Skin of body (tissue), 2 donors: ENCODE measurements around the gene CALD1. TPM values are rescaled to one million over a fixed set of nuclear protein-coding genes. Genes with fewer than 3 reads are reported as not detected.

Source experiments
- DNase-seq: peaks from one replicate; lab custom pipeline; 2025; lab: John Stamatoyannopoulos, UW
- total RNA-seq: library from RNA; depleted of rRNA; stranded (reverse); fragments of >200 nt; gene quantifications from one replicate; pipeline ENCODE4 v1.2.3, GENCODE V29; 2014

CALD1 gene
- total RNA-seq, 1 donor from 2014 or later: 196 TPM

- DNase-seq: no peak
Observed at GRCh38 chr7:134785842-134786241, 6.4 kb downstream of the CALD1 start.

DNA sequence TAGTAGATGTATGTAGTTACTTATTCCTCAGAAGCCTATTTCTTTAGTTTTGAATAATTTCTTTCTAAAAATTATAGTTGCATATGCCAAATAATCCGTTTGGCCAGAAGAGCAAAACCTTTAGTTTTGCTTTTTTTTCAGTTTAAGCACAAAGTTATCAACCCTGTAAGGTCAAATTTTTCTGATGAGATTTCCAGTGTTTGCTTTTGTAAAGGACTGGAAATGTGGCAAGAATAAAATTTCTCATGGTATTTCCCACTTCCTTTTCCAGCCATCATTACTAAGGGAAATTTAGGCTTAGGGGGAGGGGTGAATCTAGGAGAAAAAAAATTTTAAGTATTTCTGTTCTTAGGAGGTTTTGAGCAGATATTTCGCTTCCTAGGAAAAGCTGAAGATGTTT, 7.6 kb downstream of the CALD1 start:
- DNase-seq: no peak

- no peak for DNase-seq
Observed at GRCh38 chr7:134787720-134788119, 8.3 kb downstream of the CALD1 start.

DNA sequence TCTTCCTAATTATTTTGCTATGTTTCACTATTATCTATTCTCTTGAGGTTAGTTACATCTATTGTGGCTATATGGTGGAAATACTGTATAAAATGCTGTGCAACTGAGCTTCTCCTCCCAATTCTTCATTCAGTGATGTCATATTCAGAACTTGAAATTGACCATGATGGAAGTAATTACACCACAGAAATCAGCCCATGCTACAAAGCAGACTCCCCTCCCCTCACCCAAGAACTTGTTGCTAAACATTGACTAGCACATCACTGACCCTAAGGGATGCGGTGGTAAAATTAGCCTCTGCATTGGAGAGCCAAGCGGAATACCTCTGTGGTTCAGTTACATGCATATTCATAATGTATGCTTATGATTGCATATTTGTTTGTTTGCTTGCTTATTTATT, 8.8 kb downstream of the CALD1 start:
- no peak for DNase-seq

- DNase-seq: peak; percentile 12
Observed at GRCh38 chr7:134789967-134790685, 10.7 kb downstream of the CALD1 start.

DNA sequence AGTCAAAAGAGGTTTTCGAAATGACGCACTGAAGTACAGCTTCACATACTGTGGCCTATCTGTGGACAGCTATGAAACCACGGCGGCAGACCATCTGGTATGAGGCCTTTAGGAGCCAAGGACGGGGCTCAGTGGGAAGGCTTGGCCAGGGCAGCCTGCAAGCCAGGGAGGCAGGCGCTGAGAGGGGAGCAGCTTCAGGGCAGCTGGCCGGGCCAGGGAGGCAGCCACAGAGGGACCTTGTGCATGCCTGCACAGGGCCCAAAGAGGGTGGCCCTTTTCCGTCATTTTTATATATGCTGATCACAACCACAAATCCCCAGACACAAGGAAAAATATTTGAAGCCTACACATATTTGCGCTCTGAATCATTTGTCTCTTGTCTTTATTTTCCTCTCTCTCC, 13.5 kb downstream of the CALD1 start:
- DNase-seq: peak; percentile 18

DNA sequence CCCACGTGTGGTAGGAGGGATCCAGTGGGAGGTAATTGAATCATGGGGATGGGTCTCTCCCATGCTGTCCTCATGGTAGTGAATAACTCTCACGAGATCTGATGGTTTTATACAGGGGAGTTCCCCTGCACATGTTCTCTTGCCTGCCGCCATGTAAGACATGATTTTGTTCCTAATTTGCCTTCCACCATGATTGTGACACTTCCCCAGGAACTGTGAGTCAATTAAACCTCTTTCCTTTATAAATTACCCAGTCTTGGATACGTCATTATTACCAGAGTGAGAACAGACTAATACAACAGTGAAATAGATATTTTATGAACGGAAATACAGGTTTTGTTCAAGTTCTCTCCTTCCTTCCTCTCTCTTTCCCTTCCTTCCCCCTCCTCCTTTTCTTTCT, 15.8 kb downstream of the CALD1 start:
- DNase-seq: no peak

DNA sequence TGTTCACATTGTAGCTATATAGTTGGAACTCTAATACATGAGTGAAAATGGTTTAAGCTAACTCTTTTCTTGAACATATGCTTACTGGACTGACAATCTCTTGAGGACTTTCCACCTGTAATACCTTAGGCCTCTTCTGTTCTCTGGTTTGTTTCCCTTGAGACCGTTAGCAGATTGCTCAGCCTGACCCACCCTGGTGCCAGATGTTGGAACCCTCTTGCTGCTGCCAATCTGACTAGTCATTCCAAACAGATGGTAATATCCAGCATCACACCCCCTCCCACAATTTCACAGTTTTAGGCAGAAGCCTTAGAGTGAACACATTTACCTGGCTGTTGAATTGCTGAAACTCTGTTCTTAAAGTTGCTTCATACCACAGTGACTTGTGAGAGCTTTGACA, 18.7 kb downstream of the CALD1 start:
- DNase-seq: no peak

DNA sequence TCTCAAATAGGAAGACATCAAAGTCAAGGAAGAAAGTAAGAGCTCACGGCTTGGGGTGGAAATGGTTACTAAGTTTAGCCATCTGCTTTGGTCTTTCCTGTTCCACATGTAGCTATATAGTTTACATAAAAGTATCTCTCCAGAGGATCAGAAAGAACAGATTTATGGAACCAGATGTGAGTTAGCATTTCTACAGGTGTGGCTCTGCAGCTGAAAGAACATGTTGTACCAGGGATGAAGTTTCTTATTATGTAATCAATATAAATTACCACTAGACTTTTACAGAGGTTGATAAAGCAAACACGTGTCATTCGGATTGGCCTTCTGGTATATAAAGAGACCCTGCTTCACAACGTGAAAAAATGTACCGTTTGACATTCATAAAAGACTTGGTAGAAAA, 19.9 kb downstream of the CALD1 start:
- no peak for DNase-seq

- DNase-seq: no peak
Observed at GRCh38 chr7:134802762-134803161, 23.3 kb downstream of the CALD1 start.

- DNase-seq: no peak
Observed at GRCh38 chr7:134804351-134804750, 24.9 kb downstream of the CALD1 start.

DNA sequence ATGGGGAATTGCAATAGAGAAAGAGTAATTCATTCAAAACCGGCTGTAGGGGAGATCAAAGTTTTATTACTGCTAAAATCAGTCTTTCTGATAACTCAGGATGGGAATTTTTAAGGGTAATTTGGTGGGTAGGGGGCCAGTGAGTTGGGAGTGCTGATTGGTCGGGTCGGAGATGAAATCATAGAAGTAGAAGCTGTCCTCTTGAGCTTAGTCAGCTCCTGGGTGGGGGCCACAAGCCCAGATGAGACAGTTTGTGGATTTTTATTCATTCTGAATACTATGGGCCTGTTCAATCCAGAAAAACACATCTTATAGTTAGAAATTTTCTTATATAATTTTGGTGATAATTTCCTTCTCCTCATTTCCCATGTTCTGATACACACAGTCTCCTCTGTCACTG, 25.4 kb downstream of the CALD1 start:
- no peak for DNase-seq

- no peak for DNase-seq
Observed at GRCh38 chr7:134806197-134806596, 26.8 kb downstream of the CALD1 start.

GRCh38 chr7:134809616-134810015, 30.2 kb downstream of the CALD1 start:
- DNase-seq: no peak

GRCh38 chr7:134811765-134812164, 32.3 kb downstream of the CALD1 start:
- peak; percentile 67 for DNase-seq

DNA sequence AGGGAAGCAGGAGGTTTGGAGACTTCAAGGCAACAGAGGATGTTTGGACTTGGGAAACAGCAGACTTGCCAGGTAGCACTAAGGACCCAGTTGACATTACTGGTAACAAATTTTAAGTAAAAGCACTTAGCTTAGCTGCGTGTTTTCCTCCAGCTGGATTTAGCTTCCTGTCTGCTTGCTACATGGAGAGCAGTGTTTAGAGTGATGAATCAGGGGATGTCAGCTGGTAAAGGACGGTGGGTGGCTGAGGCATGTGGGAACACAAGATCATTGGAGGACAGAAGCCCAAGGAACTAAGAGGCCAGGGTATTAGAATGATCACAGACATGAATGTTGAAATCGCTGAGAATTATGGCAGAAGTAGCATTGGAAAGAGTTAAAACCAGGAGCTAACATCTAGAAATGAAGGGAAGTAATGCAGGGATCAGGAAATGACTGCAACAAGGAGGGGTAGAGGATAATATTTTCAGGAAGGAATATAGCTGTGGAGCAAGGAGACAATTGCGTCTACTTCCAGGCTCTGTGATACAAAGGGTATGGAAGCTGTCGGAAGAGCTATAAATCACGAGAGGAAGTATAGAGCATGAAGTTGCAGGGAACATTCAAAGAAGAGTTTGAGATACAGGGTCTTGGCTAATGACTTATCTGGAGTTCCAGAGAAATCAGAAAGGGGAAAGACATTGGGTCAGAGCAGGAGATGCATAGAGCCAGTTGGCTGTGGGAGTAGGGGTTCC, 34.4 kb downstream of the CALD1 start:
- peak; percentile 8 for DNase-seq

- no peak for DNase-seq
Observed at GRCh38 chr7:134814730-134815364, 35.4 kb downstream of the CALD1 start.

DNA sequence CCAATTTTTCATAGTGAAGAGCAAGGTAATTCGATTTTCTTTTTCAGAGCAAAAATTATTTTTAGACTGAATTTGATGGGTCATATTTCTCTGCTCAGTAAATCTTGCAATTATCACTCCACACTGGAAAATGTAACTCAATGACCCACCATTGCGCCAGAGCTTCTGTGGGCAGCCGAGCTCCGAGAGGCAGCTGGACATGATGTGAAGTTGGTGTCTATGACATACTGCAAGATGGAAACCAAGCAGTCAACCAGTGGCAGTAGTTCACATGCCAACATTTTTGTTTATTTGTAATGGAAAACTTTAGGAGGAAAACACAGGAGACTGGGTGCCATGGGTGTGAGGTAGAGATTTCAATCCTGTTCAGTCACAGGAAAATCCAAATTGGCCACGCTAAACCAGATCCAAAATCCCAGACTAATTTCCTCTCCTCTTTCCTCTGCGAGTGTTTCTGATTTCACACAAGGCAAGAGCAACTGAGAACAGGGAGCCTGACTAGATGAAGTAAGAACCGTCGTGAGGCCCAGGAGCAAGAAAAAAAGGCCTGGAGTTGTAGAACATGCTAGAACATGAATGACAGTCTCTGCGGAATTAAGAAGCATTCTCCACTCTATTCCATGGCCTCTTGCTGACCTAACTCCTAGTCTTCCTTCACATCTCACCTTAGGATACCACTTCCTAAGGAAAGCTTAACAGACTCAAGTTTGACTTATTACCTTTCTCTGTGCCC, 39.3 kb downstream of the CALD1 start:
- DNase-seq: no peak

DNA sequence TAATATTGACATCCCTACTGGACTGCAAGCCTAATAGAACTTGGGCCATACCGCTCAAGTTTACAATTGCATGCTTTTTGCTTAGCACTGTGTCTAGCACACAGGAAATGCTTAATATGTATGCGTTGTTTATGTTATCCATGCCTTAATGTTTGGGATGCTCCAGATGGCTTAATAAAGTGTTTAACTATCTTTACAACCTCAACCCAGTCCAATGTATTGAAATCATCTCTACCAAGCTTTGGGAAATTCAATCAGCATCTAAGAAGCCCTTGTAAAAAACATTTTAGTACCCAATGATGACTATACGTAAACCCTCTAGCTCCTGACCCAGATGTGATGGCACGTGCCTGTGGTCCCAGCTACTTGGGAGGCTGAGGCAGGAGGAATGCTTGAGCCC, 40.0 kb downstream of the CALD1 start:
- no peak for DNase-seq

DNA sequence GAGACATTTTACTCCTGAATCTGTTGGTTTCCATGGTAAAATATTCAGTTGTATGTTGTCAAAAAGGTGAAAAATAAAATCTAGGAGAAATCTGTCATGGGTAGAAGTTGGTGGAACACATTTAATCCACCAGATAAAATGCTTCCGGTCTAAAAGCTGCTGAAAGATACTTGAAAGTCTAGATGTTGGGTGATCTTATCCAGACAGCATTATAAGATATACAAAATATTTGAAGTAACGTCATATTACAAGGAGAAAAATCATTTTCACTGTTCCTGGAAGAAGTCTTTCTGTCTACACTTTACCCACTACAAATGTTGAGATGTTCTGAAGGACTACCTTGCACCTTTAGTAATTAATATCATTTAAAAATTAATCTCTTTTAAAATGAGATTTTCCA, 40.9 kb downstream of the CALD1 start:
- DNase-seq: no peak

DNA sequence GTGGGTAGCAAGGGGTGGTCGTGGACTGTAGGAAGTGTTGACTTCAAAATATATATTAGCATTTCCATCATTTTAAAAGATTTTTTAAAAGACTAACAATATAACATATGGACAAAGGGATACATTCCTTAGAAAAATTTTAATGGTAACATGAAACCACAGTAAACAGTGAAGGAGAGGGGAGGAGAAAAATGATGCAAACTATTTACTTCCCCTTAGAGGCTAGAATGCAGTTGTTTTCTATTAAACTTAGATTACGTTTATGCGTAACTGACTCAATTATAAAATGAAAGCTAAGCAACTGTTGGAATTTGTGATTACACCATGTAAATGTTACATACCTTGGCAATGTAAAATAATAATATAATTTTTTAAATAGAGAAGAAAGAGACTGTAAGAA, 41.3 kb downstream of the CALD1 start:
- peak; percentile 38 for DNase-seq

GRCh38 chr7:134823400-134823799, 44.0 kb downstream of the CALD1 start:
- peak; percentile 81 for DNase-seq
